ENCODE results near the gene RHBDF1.

The RHBDF1 gene

GRCh38 chr16:91484-91883 is 19.1 kb upstream of the RHBDF1 start:
- no peak for DNase-seq

GRCh38 chr16:89391-90302 is 17.2 kb upstream of the RHBDF1 start:
- DNase-seq: no peak

DNA sequence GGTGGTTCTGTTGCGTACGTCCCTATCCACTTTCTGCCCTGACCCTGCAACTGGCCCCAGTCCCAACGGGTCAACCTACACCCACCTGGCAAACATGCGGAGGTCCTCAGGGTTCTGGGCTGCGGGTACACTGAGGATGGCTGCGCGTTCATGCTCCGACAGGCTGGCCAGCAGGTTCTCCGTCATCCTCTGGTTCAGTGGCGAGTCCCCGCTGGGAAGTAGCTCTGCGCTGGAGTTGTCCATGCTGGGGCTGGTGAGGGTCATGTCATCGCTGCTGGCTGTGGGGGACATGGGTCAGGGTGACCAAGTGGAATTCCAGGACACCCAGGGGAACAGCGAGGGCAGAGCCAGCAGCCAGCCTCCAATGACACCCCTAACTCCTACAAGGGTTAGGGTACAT is 16.2 kb upstream of the RHBDF1 start:
- DNase-seq: no peak

DNA sequence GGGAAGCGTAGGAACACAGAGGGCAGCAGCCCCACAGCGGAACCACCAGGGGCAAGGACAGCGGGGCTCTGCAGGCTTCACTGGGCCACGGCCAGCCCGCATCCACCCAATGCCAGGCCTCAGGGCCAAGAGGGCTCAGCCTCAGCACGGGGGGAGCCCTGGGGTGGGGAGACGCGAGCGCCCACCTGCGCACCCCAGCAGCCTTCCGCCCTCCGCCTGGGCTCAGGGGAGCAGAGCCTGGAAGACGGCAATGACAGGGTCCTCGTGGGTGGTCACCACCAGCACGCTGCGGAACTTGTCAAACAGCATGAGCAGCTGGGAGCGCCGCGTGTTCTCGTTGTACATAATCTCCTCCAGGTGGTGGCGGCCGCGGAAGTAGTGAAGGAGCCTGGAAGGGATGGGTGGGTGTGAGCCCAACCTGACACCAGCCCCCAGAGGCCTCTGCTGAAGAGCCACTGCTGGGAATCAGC is 14.1 kb upstream of the RHBDF1 start:
- DNase-seq: no peak

- DNase-seq: no peak
These were observed 13.4 kb upstream of the RHBDF1 start for GRCh38 chr16:85865-86264.

GRCh38 chr16:85407-85782 is 13.0 kb upstream of the RHBDF1 start:
- DNase-seq: no peak

DNA sequence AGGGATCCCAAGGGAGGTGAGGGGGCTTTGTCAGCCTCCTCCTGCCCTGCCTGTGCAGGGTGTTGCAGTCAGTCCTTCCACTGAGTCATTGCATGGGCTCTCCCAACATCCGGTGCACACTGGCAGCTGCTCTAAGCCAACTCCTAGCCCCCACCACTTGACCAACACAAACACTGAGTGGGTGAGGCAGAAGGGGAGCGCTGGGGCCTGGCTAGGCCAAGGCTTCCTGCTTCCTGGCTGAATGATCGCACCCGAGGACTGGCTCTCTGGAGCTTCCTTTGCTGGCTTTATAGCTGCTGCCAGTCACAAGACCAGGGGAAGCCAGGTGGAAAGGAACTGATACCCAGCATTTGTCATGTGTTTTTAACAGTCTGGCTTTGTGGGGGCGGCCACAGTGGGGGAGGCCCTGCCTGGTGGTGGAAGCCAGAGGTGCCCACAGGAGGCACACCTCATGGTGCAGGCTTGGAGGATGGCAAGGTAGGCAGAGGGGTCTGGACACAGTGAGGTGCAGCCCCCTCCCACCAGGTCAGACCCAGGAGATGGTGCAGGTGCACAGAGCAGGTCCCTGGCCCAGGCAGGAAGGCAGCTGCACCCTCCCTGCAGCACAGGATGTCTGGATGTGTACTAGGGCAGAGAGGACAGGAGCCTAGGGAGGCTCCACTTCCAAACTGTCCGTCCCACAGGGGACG is 12.4 kb upstream of the RHBDF1 start:
- DNase-seq: no peak

DNA sequence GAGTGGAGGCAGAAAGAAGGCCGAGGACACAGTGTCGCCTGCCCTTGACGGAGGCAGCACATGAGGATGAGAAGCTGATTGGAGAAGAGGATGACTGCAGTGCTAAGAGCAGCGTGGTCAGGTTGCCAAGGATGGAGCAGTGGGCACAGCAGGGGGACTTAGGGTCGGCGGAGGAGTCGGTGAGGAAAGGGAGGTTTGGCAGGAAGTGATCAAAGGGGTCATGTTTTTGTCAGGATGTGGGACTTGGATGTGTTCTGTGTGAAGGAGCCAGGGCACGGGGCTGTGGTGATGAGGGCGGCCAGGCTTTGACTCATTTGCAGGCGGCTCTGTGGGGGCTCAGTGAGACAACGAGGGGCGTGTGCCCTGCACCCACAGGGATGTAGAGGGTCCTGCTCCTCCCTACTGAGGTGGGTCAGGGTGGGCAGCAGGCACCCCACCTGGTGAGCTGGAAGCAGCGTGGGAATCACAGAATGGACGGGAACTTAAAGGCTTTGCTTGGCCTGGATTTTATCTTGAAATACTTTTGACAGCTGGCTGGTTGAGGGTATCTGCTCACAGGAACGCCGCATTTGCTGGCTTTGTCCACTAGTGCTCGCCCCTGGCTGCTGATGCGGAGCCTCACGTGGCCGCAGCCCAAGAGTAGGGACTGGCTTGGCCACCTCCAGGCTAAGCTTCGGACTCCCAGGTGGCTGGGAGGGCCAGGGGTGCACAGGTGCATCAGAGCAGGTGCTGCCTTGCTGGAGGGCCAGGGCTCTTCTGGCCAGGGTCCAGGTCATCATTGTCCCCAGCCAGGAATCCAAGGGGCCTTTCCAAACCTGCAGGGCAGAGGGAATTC is 11.6 kb upstream of the RHBDF1 start:
- DNase-seq: no peak

DNA sequence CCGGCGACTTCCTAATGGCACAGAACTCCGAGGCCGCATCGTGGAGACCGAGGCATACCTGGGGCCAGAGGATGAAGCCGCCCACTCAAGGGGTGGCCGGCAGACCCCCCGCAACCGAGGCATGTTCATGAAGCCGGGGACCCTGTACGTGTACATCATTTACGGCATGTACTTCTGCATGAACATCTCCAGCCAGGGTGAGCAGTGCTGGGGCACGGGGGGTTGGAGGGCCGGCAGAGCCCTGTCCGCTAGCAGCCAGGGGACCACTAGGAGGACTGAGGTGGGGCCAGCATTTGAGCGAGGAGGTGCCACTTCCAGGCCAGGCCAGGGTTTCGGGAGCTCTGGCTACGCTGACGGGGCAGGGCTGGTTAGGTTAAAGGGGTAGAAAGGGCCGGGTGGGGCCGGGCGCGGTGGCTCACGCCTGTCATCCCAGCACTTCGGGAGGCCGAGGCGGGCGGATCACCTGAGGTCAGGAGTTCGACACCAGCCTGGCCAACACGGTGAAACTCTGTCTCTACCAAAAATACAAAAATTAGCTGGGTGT is 10.7 kb upstream of the RHBDF1 start:
- no peak for DNase-seq

GRCh38 chr16:79151-80054 is 7.0 kb upstream of the RHBDF1 start:
- DNase-seq: no peak

- no peak for DNase-seq
These were observed 6.2 kb upstream of the RHBDF1 start for GRCh38 chr16:78444-79150.

DNA sequence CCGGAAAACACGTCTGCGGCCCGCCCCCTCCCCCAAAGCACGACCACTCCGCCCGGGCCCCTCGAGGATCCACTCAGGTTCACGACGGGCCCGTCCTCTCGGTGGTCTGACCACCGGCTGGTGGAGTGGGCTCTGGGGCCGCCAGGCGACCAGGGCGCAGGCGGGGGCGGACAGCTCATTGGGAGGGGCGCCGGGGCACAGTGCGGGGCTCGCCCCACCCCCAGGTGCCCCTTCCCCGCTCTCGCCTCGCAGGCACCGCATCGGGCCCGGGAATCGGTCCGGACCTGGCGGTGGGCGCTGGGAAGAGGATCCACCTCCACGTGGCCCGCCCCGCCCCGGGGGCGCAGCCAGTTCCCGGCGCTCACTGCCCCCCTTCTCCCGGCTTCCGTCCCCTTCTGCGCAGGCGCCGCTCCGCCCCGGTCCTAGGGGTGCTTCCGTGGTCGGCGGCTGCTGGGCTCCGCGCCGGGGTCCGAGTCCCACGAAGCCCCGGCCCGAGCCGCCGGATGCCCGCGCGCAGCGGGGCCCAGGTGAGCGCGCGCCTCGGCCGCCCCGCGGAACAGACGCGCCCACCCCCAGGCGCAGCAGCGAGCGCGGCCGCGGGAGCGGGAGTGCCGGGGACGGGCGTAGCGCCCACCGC is 5.5 kb upstream of the RHBDF1 start, which contains the start of gene MPG:
Gene MPG (plus strand): TSS at position 419 of the 637 bp plus-strand sequence. CDS start 85 bp downstream, at position 504.
- DNase-seq: no peak

GRCh38 chr16:77273-77806 is 4.9 kb upstream of the RHBDF1 start:
- DNase-seq: no peak

GRCh38 chr16:76535-77272 is 4.3 kb upstream of the RHBDF1 start:
- DNase-seq: peak; percentile 36

GRCh38 chr16:75580-76501 is 3.4 kb upstream of the RHBDF1 start:
- DNase-seq: peak; percentile 44

DNA sequence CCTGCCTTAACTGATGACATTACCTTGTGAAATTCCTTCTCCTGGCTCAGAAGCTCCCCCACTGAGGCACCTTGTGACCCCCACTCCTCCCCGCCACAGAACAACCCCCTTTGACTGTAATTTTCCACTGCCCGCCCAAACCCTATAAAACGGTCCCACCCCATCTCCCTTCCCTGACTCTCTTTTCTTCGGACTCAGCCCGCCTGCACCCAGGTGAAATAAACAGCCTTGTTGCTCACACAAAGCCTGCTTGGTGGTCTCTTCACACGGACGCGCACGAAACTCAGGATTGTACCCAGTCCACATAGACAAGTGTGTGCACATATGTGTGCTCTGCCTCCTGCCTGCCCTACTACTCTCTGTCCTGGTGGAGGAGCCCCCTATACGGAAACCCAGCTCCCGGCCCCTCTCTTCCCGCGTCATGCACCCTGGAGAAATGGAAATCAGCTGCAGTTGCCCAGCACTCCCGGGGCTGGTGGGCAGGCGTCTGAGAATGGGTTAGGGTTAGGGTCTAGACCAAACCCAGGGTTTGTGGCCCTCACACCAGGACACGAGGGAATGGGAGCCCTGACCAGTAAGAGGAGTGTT is 2.4 kb upstream of the RHBDF1 start:
- no peak for DNase-seq

- DNase-seq: no peak
These were observed 1.8 kb upstream of the RHBDF1 start for GRCh38 chr16:74051-74746.

All from DMS 273 treated with DMSO at 0.1 percent for 48 hours (cell line).